GM21360 (cell line): ENCODE results near the gene MYH7B.

Source experiments
- ATAC-seq: cut with Tn5 transposase; IDR thresholded peaks from one replicate; pipeline ENCODE4 v1.9.1; 2021; ENCODE audit warnings: mild to moderate bottlenecking, moderate library complexity; ENCODE audit not compliant: unreplicated experiment

Gene MYH7B

DNA sequence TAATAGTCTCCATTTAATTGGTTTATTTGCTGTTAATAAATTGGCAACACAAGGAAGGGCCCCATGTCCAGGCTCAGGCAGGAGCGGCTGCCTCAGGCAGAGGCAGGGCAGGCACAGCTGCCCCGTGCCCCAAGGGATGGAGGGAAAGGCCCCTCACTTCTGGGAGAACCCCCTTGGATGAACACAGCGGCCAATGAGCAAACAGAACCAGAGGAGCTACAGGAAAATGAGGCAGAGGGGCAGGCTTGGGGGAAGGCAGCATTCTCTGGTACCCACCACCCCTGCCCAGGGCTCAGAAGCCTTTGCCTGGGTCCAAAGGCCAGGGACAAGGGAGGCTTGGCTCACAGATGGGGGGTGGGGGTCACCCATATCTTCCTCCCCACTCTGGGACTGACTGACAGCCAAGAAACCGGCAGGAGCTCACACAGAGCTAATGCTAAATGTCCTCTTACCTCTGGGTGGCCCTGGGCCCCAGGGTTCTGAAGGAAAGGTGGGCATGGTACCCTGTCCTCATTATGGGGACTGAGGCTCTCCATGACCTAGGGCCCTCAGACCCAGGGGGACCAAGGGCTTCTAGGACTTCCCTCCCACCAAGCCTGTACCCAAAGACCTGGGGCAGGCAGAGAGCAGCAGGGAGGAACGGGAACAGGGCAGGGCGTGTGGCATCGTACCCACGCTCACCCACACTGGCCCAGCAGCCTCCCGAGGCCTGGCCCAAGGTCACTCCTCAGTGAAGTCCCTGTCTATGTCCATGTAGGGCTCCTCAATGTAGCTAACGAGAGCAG lies 47.0 kb downstream of the MYH7B start:
- no peak for ATAC-seq

DNA sequence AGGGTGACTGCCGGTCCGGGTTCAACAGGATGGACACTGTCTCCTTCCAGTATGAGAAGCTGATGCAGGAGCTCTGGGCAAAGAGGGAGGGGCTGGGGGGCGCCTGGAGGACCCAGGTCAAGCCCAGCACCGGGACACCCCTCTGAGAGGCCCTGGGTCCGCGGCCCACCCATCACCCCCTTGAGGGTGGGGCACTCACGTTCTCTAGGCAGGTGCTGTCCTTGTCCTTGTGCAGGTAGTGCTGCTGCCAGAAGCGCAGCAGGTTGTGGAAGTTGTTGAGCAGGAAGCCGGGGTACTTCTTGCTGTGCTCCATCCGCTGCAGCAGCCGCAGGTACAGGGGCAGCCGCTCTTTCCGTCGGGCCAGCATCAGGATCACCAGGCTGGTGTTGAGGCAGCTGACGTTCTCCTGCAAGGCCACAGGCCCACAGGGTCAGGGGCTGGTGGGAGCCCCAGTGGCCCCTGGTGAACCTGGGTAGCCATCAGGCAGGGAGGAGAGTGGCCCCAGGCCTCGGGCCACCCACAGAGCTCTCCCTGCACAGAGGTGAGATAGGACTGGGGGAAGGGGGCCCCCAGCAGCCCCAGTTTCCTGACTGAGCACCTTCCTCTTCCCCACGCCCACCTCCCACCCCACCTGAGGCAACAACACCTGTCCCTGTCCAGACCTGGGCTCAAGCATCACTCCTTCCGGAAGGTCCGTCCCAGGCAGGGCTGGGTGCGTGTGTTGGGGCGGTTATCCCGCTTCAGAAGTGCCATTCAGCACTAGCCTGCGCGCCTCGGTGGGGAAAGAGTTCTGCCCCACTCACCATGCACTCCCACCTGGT lies 47.8 kb downstream of the MYH7B start:
- no peak for ATAC-seq

DNA sequence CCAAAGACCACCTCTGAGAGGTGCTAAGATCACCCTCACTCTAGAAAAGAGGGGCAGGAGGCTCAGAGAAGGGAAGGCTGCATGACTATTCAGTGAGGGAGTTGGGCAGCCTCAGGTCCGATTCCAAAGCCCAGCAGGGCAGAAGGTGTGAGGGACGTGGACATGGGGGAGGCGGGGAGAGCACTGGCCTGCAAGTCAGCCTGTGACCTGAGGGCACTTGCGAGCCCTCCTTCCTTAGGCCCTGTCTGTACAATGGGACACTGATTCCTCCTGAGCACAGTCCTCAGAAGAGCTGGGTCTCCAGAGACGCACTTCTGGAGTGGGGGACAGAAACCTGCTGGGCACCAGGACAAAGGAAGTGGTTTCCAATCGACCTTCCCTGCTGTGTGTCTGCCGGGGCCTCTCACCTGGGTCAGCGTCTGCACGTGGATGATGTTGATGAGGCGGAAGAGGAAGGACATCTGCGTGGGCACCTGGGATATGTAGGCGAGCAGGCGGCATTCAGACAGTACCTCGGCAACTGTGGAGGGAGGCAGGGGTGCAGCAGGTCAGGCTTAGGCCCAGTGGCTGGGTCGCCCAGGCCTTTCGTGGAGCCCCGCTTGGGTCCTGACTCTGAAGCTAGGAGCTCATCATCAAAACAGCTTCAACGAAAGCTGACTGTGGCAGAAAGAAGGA lies 48.5 kb downstream of the MYH7B start:
- ATAC-seq: no peak

DNA sequence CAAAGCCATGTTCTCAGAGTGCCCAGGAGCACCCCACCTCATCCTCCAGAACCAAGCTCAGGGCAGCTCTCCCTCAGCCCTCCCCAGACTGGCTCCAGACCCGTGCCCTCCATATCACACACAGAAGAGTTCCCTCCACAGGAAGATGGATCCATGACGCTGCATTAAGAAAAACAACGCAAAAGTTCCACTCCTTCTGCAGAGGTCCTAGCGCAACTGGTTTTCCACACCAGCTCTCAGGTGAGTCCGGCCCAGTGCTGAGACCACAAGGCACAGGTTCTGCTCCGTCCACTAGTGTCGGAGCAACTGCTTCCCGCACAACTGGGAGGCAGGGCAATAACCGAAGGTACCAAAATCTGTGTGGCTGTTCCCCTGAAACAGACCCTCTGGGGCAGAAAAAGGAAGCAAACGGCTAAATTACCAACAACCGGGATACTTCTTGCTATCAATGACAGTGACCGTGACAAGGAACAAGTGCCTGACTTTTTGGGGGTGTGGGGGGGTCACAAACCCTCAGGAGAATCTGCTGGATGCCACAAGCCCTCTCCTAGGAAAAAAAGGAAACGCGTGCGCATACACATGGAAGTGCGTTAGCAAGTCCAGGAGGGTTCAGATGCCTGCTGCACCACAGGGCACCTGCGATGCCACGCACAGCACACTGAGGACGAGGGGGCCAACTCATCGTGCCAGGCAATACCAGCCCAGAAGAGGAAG lies 49.2 kb downstream of the MYH7B start:
- no peak for ATAC-seq
